ENCODE data around the gene DSCAM. TPM values are rescaled to one million over a fixed set of nuclear protein-coding genes. Genes with fewer than 3 reads are reported as not detected.
A peak's percentile ranks its signal among the peaks of the same experiment; 100 is the strongest.

The DSCAM gene
- total RNA-seq, 4 donors from 2014 or later = under 0.01 to 0.44 TPM; not detected in 2

DNA sequence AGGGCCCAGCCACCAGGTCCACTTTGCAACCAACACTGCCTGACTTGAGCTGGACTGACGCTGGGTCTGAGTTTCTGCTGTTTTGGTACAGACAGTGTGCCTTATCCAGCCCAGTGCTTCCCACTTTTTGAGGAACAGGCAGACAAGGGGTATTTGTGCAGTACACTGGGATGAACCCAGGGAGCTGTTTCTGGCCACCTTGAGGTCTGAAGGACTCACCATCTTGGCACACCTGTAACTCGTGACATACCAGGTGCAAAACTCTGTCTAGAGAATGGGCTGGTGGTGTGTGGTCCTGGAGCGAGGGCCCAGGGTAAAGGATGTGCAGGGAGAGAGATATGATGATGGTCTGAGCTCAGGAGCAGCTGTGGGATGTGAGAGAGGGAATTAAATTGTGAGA lies 831.1 kb downstream of the DSCAM start:
- Histone ChIP-seq H3K27ac (no peak overlapping the region), H3K4me1 (no peaks in the 10 kb centered on the region), H3K9me3 (peaks cover 0 to 14% (median 0%) of the 10 kb centered on the region in 4 donors), H3K4me3 (no peak overlapping the region), H3K36me3 (no peaks in the 10 kb centered on the region), H3K27me3 (no peaks in the 10 kb centered on the region)
- TF ChIP-seq EP300 (IDR thresholded peaks at IDR 0.05) = no peak
- no peak for DNase-seq (ENCODE audit: low spot score in 2 of 2)
- WGBS, 2 donors = 82 to 84% methylated on average over 3 of the region's 3 CpGs

DNA sequence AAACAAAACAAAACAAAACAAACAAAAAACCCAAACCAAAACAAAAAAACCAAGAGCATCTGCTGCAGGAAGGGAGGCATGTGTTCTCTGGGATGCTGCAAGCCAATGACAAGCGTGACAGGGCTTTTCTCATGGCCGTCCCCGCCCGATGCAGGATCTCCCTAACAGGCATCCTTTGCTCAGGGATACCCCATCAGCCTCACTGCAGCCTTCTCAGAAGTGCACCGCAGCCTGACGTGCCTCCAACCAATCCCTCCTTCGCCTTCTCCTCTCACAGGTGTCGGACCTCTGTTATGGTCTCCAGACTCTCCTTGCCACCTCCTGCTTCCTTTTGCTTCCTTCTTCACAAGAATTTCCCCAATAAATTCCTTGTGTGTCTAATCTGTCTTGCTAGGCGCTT lies 832.6 kb downstream of the DSCAM start:
- DNase-seq (ENCODE audit: low spot score in 2 of 2) = no peak
- peaks cover 0 to 14% (median 0%) of the 10 kb centered on the region in 4 donors for H3K9me3 ChIP-seq
- no peaks in the 10 kb centered on the region for H3K36me3 ChIP-seq
- H3K27me3 ChIP-seq = no peaks in the 10 kb centered on the region
- H3K4me3 ChIP-seq = no peak overlapping the region
- H3K27ac ChIP-seq = no peak overlapping the region
- 89 to 96% methylated on average over 9 of the region's 9 CpGs for WGBS, 2 donors
- no peaks in the 10 kb centered on the region for H3K4me1 ChIP-seq
- TF ChIP-seq EP300 (IDR thresholded peaks at IDR 0.05) (no peak), POLR2A (IDR thresholded peaks at IDR 0.05) (no peak)
- TF ChIP-seq, protein P1, sequence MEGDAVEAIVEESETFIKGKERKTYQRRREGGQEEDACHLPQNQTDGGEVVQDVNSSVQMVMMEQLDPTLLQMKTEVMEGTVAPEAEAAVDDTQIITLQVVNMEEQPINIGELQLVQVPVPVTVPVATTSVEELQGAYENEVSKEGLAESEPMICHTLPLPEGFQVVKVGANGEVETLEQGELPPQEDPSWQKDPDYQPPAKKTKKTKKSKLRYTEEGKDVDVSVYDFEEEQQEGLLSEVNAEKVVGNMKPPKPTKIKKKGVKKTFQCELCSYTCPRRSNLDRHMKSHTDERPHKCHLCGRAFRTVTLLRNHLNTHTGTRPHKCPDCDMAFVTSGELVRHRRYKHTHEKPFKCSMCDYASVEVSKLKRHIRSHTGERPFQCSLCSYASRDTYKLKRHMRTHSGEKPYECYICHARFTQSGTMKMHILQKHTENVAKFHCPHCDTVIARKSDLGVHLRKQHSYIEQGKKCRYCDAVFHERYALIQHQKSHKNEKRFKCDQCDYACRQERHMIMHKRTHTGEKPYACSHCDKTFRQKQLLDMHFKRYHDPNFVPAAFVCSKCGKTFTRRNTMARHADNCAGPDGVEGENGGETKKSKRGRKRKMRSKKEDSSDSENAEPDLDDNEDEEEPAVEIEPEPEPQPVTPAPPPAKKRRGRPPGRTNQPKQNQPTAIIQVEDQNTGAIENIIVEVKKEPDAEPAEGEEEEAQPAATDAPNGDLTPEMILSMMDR (IDR thresholded peaks at IDR 0.05) = no peak

DNA sequence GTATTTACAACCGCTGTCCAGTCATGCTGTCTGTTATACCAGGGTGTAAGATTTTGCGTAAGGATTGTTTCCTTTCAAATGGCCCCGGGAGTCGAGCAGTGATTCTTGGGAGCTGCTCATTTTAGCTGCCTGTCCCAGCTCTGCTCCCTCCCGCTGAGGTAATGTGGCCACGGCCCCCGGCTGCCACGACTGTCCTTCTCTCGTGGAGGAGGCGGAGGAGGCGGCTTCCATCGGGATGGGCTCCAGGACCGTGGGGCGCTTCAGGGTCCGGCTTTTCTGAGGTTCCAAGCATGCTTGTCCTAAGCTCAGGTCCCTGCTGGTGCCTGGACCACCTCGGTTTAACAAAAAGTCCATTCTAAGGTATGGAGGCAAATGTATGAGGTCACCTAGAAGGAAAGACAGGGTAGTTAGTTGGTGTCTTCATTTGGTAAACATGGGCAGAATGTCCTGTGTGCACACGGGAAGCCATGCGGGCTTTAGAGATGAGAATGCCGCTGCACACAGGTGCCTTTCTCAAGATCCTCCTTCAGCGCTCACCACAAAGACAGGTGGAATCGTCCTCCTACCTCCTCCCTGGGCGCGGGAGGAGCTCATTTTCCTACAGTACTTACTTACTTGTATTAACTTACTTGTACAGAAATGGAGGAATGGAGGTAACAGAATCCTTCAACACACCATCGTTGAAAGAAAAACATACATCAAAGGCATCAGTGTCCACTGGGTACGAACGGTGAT lies 833.8 kb downstream of the DSCAM start:
- TF ChIP-seq EP300 (IDR thresholded peaks at IDR 0.05) (no peak), POLR2A (IDR thresholded peaks at IDR 0.05) (no peak)
- TF ChIP-seq, protein P1 (IDR thresholded peaks at IDR 0.05) = no peak
- DNase-seq (ENCODE audit: low spot score in 2 of 2) = no peak
- no peaks in the 10 kb centered on the region for H3K36me3 ChIP-seq
- no peaks in the 10 kb centered on the region for H3K4me1 ChIP-seq
- no peaks in the 10 kb centered on the region for H3K27me3 ChIP-seq
- 91 to 94% methylated on average over 26 of the region's 26 CpGs for WGBS, 2 donors
- H3K4me3 ChIP-seq = no peak overlapping the region
- peaks cover 0 to 14% (median 0%) of the 10 kb centered on the region in 4 donors for H3K9me3 ChIP-seq
- H3K27ac ChIP-seq = no peak overlapping the region

DNA sequence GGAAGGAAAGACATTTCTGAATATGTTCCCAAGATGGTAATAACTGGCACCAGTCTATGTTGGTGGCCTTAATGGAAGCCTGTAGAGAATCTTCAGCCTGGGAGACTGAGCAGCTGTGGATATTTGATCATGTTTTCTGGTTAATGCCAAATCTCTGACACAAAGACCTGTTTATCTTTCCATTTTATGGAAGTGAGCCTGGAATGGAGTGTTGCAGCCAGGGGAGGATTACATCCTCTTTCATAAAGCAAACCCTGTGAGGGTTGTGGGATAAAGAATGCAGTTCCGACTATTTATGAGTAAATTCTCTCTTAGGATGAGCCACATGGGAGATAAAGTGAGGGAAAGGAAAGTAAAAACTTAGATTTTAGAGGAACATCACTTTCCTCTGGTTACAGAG lies 835.6 kb downstream of the DSCAM start:
- TF ChIP-seq, protein P1 (IDR thresholded peaks at IDR 0.05) = no peak
- TF ChIP-seq EP300 (IDR thresholded peaks at IDR 0.05) (peak in 1 of 2 donors; percentile 56), POLR2A (IDR thresholded peaks at IDR 0.05) (no peak)
- H3K27me3 ChIP-seq = no peaks in the 10 kb centered on the region
- H3K4me3 ChIP-seq = no peak overlapping the region
- WGBS, 2 donors = 33 to 37% methylated on average over 1 of the region's 1 CpG
- peak in 1 of 2 donors; percentile 14 for DNase-seq (ENCODE audit: low spot score in 2 of 2)
- no peaks in the 10 kb centered on the region for H3K4me1 ChIP-seq
- no peak overlapping the region for H3K27ac ChIP-seq
- no peaks in the 10 kb centered on the region for H3K36me3 ChIP-seq
- H3K9me3 ChIP-seq = peaks cover 0 to 14% (median 0%) of the 10 kb centered on the region in 4 donors

DNA sequence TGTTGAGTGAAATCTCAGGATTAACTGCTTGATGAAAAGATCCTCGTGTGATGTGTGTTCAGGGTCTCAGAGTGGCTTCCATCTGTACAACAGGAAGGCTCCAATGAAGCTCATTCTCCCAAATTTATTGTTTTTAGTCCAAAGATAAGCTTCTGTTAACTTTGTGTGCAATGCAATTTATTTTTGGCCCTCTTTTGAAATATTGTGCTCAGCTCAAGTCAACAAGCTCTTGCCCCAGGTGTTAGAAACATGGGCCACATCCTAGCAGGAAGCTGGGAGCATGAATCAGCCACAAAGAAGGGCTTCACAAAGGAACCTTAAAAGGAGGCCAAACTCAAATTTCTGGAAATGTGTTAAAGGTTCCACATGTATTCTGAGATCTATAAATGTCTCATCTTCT lies 844.0 kb downstream of the DSCAM start:
- 59 to 67% methylated on average over 1 of the region's 1 CpG for WGBS, 2 donors
- no peaks in the 10 kb centered on the region for H3K27me3 ChIP-seq
- no peaks in the 10 kb centered on the region for H3K36me3 ChIP-seq
- H3K4me1 ChIP-seq = no peaks in the 10 kb centered on the region
- no peaks in the 10 kb centered on the region for H3K9me3 ChIP-seq
- no peak overlapping the region for H3K4me3 ChIP-seq
- no peak for TF ChIP-seq EP300 (IDR thresholded peaks at IDR 0.05)
- no peak for TF ChIP-seq POLR2A (IDR thresholded peaks at IDR 0.05)
- DNase-seq (ENCODE audit: low spot score in 2 of 2) = no peak
- no peak overlapping the region for H3K27ac ChIP-seq

DNA sequence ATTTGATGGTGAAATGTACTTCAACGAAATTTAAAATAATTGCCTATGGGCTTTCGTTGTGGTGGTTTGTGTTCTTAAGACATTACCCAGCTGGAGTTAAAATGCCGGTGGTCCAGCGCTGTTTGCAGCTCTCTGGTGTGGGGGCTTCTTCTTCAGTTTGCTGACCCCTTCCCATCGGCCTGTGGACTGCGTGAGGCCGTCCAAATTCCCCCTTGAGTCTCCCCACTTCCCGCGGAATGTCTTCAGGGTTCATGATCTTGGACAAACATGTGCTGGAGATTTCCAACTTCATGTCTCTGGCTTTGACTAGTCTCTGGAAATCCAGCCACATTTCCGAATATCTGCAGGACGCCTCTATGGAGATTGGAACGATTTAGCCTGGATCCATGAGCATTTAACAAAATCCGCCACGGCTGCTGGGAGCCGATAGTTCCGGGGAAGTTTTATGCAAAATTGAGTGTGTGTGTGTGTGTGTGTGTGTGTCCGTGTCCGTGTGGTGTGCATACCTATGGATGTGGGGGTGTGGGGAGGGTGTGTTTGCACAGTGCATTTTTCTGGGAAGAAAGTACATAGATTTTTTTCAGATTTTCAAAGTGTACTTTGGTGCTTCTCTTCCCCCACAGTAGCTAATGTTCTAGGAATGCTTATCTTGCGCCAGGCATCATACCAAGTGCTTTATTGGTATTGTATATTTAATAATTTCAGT lies 862.5 kb downstream of the DSCAM start:
- WGBS, 2 donors = 58 to 61% methylated on average over 19 of the region's 19 CpGs
- no peaks in the 10 kb centered on the region for H3K4me1 ChIP-seq
- no peaks in the 10 kb centered on the region for H3K27me3 ChIP-seq
- no peaks in the 10 kb centered on the region for H3K9me3 ChIP-seq
- no peaks in the 10 kb centered on the region for H3K36me3 ChIP-seq
- H3K4me3 ChIP-seq = no peak overlapping the region
- no peak for DNase-seq (ENCODE audit: low spot score in 2 of 2)
- no peak overlapping the region for H3K27ac ChIP-seq
- TF ChIP-seq, protein P1 (IDR thresholded peaks at IDR 0.05) = no peak
